HG03095 (cell line): ENCODE results near the gene LHFPL2.

Experiments
- ATAC-seq: cut with Tn5 transposase; IDR thresholded peaks from one replicate; pipeline ENCODE4 v1.9.1; 2021; ENCODE audit warnings: moderate library complexity; ENCODE audit not compliant: unreplicated experiment

The LHFPL2 gene

GRCh38 chr5:78533356-78533755 is 115.2 kb downstream of the LHFPL2 start:
- no peak for ATAC-seq

GRCh38 chr5:78530342-78531096 is 118.1 kb downstream of the LHFPL2 start:
- ATAC-seq, result no peak

DNA sequence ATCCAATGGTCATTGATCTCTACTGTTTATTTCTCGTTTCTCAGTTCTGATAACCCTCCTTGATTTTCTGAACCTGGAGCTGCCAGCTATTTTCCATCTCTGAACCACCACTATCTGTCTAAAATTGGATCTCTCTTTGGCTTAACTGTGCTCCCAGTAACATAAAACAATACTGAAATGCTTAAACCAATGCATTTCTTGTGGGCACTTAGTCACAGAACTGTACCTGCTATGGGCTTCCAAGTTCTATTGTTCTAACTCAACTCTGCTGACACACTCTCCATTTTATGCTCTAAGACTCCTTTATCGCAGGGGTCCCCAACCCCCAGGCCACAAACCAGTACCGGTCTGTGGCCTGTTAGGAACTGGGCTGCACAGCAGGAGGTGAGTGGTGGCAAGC is 120.6 kb downstream of the LHFPL2 start:
- no peak for ATAC-seq

DNA sequence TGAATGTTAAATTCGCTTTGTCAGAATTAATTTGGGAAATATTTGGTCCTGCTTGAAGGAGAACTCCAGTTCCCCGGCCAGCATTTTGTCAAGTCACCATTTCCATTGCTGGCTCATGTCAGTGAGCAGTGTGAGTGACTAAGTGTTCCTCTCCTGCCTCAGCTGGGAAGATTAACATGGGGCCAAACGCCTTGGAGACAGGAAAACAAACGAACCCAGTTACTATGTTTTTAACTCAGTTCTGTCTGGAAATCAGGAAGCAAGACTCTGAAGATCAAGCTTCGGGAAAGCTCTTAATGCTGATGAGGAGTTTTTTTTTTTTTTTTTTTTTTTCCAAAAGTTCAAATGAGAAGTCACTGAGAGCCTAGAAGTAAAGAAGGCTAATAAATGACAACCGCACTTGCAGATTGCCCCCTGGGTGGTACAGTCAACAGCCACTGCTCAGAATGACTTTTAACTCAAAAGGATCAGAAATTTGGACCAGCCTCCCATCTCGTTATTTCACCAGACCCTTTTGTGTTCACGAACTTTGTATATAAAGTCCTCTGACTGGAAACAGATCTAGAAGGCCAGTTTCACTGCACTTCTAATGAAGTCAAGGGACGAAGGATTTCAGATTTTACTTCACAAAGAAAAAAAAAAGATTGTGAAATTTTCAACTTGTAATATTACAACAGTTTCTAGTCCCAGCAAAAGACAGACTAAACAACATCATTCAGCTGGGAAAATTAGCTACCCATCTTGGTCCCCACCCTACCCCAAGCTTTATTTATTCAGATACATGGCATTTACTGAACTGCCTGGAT is 121.3 kb downstream of the LHFPL2 start:
- ATAC-seq, result no peak

- no peak for ATAC-seq
Measured at GRCh38 chr5:78526049-78526525, 122.5 kb downstream of the LHFPL2 start.

DNA sequence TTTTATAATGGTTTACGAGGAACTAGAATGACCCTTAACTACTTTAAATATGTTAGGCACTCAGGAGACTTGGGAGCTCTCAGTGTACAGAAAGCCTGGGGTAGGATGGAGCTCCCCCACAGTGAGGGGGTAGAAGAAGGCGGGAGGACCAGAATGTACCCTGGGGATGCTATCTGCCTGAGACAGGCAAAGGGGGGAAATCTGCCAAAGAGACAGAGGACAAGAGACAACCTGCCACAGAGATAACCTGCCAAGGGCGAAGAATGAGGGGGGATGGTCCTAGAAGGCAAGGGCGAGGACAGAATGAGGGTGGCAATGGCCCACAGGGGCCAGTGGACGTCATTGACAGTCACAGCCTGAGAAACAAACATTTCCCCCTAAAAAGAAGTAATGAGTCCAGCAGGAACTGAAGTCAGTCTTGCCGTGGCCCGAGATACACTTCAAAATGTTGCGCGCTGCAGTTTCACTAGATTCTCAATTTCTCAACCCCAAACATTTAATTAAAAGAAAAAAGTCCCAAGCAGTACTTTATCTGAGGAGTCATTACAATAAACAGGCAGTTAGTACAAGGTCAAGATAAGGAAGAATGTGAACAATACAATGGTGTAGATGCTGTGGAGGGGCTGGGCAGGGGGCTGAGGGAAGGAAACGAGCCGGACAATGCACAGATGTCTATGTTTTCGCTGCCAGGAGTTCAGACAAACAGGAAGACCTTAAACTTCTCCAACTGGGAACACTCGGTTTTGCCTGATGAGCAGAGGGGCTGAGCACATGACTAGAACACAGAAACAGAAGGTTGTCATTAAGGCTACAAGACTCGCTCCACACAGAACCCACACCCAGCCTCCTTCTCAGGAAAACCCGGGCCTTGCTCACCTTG is 125.0 kb downstream of the LHFPL2 start:
- ATAC-seq, result no peak

GRCh38 chr5:78522476-78523260 is 125.9 kb downstream of the LHFPL2 start:
- no peak for ATAC-seq

- no peak for ATAC-seq
Measured at GRCh38 chr5:78521455-78521854, 127.1 kb downstream of the LHFPL2 start.

DNA sequence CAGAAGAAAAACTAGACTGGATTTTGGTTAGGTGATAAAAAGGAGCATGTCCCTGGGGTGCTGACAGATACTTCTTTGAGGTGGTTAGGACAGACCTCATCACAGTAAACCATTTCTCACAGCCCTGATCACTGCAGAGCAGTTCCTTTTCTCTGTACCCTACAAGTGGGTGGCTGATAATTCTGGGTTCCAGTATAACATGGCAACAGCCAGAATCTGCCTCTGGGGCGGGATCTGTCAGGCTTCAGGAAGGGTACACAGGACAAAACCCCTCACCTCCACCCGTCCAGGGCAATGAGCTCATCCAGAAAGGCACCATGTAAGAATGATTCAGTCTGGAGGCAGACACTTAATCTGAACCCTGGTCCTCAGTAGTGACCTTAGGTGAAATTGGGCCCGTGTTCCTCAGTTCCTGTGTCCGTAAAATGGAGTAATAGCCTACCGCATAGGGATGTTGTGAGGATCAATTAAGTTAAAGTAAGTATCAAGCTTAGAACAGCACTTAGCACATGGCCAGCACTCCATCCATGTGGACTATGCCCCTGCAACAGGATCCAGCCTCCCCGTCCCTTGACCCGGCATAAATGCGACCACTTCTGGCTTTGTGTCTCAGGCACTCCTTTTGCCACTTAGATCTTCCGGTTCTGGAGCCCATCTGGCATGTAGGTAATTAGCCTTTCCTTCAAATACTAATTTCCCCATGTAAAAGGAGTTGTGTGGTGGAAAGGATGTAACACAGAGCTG is 129.2 kb downstream of the LHFPL2 start:
- ATAC-seq, result no peak

DNA sequence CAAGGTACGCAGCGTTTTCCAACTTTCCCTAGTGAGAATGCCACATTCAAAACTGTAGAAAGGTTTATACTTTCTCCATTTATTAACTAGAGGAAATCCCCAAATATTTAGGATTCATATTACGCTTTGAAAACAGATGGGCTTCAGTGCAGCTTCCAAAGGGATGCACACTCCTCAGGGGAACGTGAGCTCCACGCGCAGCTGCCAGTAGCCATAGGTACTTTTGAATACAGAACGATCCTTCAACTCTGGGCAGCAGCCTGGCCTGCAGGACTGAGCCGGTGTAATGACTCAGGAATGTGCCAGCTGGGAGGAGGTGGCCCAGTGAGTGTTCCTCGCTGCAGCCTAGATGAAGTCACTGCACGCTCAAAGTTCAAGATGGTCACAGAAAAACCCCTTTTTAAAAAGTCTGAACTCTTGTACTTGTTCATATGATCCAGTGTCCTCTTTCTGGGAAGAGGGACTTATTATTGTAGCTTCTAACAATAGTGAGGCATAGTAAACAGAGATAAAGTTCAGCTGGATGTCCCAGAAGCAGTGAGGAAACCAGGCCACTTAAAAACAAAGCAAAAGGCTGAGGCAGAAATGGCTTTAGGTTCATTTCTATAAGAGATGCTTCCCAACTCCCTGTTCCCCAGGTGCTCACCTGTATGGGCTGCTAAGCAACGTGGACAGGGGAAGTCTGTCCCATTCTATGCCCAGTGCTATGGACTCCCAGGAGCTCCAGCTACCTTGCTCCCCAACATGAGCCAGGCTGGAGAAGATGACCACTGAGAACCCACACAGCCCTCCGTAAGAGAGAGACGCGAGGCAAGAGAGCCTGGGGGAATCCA is 130.0 kb downstream of the LHFPL2 start:
- no peak for ATAC-seq

DNA sequence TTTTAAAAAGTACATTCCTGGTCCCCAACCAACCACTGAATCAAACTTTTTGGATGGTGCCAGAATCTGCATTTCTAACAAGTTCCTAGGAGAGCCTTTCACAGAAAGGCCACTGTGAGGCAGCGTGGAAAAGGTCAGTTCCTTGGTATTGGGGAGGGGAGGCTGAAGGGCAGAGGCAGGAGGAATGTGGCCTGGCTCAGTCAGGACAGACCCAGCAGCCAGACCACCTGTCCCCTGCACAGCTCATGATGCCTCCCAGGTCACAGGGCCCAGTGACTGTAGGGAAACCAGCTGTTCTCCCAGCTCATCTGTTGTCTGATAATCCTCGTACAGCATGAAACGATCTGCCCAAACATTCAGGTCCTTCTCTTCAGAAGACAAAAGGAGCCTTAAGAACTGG is 132.9 kb downstream of the LHFPL2 start:
- ATAC-seq, result no peak

GRCh38 chr5:78514427-78515330 is 133.9 kb downstream of the LHFPL2 start:
- ATAC-seq, result no peak

- no peak for ATAC-seq
Measured at GRCh38 chr5:78513441-78513840, 135.1 kb downstream of the LHFPL2 start.

- ATAC-seq, result no peak
Measured at GRCh38 chr5:78512435-78512834, 136.1 kb downstream of the LHFPL2 start.

- ATAC-seq, result no peak
Measured at GRCh38 chr5:78511121-78511906, 137.3 kb downstream of the LHFPL2 start.

DNA sequence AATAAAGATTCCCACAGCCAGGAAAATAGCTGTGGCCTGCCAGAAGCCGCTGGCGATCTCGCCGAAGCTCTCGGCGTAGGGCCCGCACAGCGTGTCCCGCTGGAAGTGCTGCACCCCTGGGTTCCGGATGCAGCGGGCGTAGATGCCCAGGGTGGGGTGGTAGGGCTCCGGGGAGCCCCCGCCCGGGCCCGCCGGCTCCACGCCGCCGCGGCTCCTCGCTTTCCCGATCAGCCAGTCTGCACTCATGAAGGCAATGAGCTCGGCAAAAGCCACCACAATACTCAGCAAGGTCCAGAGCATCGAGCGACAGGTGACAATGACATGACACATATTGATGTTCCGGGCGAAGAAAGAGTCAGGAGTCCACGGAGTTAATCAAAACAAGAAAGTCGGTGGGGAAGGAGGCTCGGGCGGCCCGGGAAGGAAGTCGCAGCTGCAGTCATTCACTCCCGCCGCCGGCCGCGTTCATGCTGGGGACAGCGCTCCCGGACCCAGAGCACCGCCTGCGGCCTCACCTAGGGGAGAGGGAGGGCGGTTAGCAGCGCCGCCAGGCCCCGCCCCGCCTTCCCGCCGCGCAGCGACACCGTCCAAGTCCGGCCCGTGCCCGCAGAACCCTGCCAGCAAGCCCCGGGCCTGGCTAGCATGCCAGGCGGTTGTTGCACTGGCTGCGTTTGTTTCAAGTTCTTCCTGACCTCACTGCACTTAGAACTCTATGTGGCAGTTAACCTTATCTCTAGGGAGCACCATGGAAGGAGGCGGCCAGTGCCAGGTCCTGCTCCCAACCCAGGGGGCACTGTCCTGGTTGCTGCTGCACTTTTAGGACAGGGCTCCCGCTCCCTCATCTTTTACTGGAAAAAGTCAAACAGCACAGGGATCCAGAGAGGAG is 138.4 kb downstream of the LHFPL2 start:
- ATAC-seq, result peak; percentile 75
